PFSK-1 (cell line): ENCODE results near the gene SFI1.

Source experiments
- FOXP2 ChIP-seq: optimal IDR thresholded peaks from 2 replicates; pipeline ENCODE3; 2011; ENCODE audit warnings: borderline replicate concordance, control low read depth, inconsistent platforms; ENCODE audit not compliant: insufficient read depth; ENCODE audit errors: extremely low read length, extremely low read depth
- POLR2AphosphoS5 ChIP-seq: IDR thresholded peaks from 2 replicates; pipeline ENCODE4 v1.6.1; 2012; ENCODE audit warnings: low read depth, mild to moderate bottlenecking, control low read depth, low read length, moderate library complexity
- REST ChIP-seq, 2 experiments: IDR thresholded peaks; 2 replicates each; pipeline versions ENCODE4 v1.6.1 to v1.8.0; 2011 to 2012; ENCODE audit warnings: low read depth in 2 of 2, low read length in 2 of 2, control low read depth in 1 of 2, inconsistent platforms in 1 of 2, mild to moderate bottlenecking in 1 of 2, moderate library complexity in 1 of 2; ENCODE audit not compliant: insufficient read depth in 1 of 2
- SIN3A ChIP-seq: IDR thresholded peaks from 2 replicates; pipeline ENCODE4 v1.6.1; 2012; ENCODE audit warnings: mild to moderate bottlenecking, low read length, moderate library complexity, borderline replicate concordance; ENCODE audit not compliant: insufficient read depth
- TAF1 ChIP-seq: IDR thresholded peaks from 2 replicates; pipeline ENCODE4 v1.6.1; 2012; ENCODE audit warnings: low read length, control low read depth, borderline replicate concordance; ENCODE audit not compliant: insufficient read depth

Gene SFI1

GRCh38 chr22:31561238-31561887 is 65.0 kb downstream of the SFI1 start:
- TF ChIP-seq SIN3A (no peak), FOXP2 (peak; percentile 95), TAF1 (no peak)

DNA sequence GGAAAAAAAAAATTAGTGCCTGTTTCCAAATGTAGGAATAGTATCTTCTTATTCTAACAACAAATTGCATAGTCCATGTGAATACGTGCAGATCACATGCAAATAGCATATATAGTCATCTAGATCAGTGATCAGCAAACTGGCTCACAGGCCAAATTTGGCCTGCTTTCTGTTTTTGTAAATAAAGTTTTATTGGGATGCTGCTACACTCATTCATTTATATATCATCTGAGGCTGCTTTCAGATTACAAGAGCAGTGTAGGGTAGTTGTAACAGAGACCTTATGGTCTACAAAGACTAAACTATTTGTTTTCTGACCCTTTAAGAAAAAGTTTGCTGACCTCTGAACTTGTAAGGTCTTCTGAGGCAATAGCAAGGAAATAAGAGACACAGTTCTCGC is 65.6 kb downstream of the SFI1 start:
- TF ChIP-seq REST (IDR thresholded peaks at IDR 0.05; ENCODE audit: insufficient read depth in 1 of 2, low read depth in 2 of 2, low read length in 2 of 2) (no peak), POLR2AphosphoS5 (no peak), TAF1 (no peak), FOXP2 (no peak), SIN3A (no peak)

DNA sequence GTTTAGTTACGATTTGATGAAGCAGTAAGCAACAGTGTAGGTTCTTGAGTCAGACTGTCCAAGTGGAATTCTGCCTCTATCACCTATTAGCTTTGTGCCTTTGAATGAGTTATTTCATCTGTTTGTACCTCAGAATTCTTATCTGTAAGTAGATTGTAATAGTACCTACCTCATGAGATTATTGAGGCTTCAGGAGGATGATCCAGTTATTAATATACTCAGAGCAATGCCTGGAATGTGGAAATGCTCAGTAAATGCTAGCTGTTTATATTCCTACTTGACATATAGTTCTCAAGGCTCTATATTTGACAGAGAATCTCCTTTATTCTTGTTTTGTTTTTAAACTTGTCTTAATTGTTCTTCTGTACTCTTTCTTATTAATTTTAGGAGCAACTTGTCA is 70.1 kb downstream of the SFI1 start:
- no peak for TF ChIP-seq TAF1
- TF ChIP-seq FOXP2, result no peak
- TF ChIP-seq REST (IDR thresholded peaks at IDR 0.05; ENCODE audit: insufficient read depth in 1 of 2, low read depth in 2 of 2, low read length in 2 of 2), result no peak
- TF ChIP-seq SIN3A, result no peak
- TF ChIP-seq POLR2AphosphoS5, result no peak

GRCh38 chr22:31567196-31567595 is 70.9 kb downstream of the SFI1 start:
- TF ChIP-seq FOXP2, result no peak
- TF ChIP-seq TAF1, result no peak
- TF ChIP-seq SIN3A, result no peak
- no peak for TF ChIP-seq POLR2AphosphoS5
- TF ChIP-seq REST (IDR thresholded peaks at IDR 0.05; ENCODE audit: insufficient read depth in 1 of 2, low read depth in 2 of 2, low read length in 2 of 2), result no peak

DNA sequence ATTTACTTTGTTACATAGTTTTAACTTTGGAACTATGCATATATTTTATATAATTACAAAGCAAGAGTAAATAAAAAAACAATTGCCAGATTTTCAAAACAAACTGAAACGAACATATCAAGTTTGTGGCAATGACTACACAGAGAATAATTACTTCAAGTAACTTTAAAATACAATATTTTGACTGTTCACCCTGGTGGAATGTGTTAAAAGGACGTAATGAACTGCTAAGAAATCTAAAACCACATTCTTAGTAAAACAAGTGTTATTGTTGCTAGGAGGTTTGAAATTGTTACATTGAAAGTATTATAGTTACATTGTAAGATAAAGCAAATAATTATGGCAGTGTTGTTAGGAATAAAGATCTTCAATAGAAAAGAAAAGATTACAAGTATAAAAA is 71.4 kb downstream of the SFI1 start:
- no peak for TF ChIP-seq TAF1
- TF ChIP-seq REST (IDR thresholded peaks at IDR 0.05; ENCODE audit: insufficient read depth in 1 of 2, low read depth in 2 of 2, low read length in 2 of 2), result no peak
- no peak for TF ChIP-seq FOXP2
- TF ChIP-seq POLR2AphosphoS5, result no peak
- no peak for TF ChIP-seq SIN3A
